RPMI7951 (cell line): ENCODE results near the gene IGSF6. TPM values are rescaled to one million over a fixed set of nuclear protein-coding genes. Genes with fewer than 3 reads are reported as not detected.
"Not testable (repeated sequence)": the region's sequence is repeated elsewhere in the genome, so short reads cannot be mapped to it uniquely, and the experiment has no call there.

ENCODE experiments used
- DNase-seq: peaks from one replicate; pipeline ENCODE4 v3.0.0-alpha.2; 2012; ENCODE audit warnings: low read depth
- total RNA-seq: library from RNA; depleted of rRNA; stranded (reverse); fragments of >200 nt; shearing (Covaris generic); gene quantifications from 2 replicates; pipeline ENCODE4 v1.2.3, GENCODE V29; 2014; rRNA removed

The IGSF6 gene, protein sequence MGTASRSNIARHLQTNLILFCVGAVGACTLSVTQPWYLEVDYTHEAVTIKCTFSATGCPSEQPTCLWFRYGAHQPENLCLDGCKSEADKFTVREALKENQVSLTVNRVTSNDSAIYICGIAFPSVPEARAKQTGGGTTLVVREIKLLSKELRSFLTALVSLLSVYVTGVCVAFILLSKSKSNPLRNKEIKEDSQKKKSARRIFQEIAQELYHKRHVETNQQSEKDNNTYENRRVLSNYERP
- total RNA-seq, result not detected in 2 replicates

DNA sequence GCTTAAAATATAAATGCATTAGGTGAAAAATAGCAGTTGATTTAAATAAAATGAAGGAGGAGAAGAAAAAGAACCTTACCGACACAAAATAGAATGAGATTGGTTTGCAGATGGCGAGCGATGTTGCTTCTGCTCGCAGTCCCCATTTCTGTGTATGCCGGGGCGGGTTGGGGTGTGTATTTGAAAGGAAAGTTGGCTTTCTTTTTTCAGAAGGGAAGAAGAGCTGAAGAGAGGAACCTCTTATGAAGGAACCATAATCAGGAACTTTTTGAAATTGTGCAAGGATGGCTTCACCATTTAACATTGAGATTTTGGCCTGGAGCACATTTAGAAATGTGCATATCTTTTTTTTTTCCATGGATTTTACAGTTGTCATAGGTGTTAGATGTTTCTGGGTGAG is at the start of gene IGSF6:
Gene IGSF6, minus strand, starts transcription at position 156 of the 400 bp plus-strand sequence. Its CDS starts 10 bp downstream, at position 146.
- DNase-seq, result no peak

DNA sequence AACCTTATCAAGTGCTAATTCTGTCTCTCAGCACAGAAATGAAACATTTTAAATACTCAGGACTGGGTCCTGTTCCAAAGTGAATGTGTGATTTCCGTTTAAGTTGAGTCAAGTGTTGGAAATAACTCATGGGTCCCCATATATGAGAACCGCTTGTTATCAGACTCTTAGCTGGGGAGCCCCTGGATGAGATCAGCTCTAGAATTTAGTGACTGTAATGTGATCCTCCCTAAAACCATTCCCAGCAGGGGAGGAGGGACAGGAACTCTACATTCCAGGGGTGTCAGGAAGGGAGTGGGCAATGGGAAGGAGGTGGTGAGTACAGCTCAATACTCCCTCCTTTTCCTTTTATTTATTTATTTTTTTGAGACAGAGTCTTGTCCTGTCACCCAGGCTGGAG is 48.9 kb upstream of the IGSF6 start:
- no peak for DNase-seq

DNA sequence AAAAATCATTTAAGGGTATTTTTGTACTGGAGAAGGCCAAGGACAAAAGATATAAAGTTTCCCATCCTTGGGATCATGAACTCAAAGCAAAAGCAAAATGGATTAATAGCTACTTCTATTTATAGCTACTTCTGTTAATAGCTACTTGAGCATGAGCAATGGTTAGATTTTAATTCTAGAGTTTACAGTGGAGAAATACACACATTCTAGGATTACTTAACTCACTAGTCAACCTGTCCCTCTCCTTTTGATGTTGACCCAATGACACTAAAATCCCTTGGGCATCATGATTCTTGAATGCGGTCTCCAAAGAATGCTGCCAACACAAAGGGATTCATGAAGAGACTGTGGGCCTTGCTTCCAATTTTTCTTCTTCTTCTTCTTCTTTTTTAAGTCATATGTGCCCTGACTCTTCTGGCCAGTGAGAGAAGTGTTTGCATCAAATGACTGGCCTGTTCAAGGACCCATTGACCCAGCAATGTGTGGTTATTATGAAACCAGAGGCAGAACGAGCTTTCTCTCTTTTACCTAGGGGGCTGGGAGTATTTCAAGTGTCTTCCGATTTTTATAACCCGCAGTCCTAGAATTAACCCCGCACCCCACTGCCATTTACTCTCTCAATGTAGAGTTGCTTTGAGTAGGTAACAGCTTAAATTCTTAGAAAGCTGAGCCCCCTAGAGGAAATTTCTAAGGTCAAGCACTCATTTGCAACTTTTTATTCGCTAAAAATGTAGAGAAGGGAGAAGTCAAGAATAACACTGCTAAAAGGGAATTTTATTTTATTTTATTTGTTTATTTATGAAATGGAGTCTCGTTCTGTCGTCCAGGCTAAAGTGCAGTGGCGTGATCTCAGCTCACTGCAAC is 46.0 kb upstream of the IGSF6 start:
- DNase-seq, result no peak

DNA sequence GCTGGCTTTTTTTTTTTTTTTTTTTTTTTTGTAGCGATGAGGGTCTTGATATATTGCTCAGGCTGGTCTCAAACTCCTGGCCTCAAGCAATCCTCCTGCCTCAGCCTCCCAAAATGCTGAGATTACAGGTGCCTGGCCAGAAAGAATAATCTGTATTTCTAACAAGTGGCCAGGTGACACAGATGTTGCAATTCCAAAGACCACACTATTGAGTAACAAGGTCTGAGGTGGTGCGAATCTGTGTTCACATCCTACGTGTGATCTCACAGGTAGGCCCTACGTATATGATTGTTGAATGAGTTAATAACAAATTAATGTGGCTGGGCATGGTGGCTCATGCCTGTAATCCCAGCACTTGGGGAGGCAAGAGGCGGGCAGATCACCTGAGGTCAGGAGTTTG is 44.6 kb upstream of the IGSF6 start:
- no peak for DNase-seq

DNA sequence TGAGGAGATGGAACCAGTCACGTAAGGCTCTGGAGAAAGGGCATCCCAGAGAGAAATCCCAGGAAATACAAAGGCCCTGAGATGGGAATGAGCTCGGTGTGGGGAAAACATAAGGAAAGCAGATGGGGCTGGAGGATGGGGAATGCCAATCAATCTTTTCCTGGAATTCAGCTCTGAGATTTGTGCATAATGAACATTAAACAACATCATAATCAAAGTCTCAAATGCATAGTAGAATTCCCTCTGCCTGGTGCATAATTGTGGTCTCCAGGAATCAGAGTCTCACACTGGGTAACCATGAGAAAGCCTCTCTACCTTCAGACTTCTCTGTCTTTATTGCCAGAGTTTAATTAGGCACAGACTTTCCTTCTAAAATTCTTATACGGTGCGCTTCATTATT is 42.2 kb upstream of the IGSF6 start:
- no peak for DNase-seq

DNA sequence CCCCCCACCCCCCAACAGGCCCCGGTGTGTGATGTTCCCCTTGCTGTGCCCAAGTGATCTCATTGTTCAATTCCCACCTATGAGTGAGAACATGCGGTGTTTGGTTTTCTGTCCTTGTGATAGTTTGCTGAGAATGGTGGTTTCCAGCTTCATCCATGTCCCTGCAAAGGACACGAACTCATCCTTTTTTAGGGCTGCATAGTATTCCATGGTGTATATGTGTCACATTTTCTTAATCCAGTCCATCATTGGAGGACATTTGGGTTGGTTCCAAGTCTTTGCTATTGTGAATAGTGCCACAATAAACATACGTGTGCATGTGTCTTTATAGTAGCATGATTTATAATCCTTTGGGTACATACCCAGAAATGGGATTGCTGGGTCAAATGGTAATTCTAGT is 38.6 kb upstream of the IGSF6 start:
- DNase-seq, result not testable (repeated sequence)

DNA sequence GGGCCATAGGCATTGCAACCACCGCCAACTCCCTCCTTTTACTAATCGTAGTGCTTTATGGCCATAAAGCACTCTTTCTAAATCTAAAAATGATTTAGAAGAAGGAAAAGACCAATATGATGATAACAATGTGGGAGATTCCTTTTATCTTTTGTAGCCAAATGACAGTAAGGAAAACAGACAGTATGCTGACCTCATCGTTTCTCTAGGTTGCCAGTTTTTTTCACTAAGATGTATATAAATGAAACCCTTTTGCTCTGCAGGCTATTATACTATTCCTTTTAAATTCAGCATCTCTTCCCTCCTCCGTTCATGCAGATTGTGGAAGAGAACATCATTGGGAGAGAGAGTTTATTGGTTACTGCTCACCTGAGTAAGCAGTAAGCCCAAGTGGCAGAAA is 36.7 kb upstream of the IGSF6 start:
- DNase-seq, result no peak

DNA sequence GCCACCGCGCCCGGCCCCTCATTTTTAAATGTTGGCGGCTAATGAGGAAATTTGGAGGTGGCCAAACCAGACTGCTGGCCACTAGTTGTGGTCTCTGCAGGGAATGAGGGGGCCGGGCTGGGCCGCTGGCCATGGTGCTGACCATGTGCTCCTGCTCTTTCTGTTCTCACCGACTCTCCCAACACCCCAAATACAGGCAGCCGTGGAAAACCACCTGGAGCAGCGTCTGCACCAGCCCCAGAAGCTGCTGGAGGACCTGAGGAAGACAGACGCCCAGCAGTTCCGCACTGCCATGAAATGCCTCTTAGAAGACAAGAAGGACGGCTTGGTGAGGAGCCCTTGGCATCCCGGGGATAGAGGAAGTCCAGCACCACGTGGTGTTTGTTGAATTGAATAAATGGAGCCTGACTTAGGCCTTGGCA is 32.6 kb upstream of the IGSF6 start:
- no peak for DNase-seq

DNA sequence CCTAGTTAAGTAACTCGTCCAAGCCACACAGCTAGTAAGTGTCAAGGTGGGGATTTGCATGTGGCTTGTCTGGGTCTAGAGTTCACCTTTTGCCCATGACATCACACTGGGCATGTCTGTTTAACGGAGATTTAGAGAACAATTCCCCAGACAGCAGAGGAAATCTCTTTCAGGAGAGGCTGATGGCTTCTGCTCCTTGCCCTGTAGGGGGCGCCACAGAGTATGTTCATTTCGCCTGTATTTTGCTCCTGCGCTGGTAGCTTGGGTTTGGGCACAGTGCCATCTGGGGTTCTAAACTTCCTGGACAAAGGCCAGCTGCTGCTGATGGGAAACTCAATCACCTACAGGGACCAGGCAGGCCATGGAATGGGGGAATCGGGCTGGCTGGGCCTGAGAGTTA is 31.8 kb upstream of the IGSF6 start:
- DNase-seq, result no peak

DNA sequence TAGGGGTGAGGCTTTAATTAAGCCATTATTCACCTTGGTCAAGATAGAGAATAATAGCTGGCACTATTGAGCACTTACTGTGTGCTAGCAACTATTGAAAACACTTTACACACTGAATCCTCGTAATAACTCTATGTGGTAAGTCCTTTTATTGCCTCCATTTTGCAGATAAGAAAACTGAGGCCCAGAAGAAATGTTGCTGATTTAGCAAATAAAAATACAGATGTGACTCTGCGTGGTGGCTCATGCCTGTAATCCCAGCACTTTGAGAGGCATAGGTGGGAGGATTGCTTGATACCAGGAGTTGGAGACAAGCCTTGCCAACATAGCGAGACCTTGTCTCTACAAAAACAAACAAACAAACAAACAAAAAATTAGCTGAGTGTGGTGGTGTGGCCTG is 30.8 kb upstream of the IGSF6 start:
- no peak for DNase-seq

DNA sequence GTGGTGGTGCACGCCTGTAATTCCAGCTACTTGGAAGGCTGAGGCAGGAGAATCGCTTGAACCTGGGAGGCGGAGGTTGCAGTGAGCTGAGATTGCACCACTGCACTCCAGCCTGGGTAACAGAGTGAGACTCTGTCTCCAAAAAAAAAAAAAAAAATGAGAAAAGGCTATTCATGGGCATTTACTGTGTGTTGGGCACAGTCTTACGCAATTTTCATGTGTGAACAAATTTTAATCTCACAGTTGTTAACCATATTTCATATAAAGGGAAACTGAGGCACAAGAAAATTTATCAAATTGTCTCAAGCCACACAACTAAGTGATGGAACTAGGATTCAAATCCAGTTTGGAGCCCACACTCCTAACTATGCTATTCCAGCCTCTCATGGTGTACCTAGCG is 28.3 kb upstream of the IGSF6 start:
- DNase-seq, result not testable (repeated sequence)

DNA sequence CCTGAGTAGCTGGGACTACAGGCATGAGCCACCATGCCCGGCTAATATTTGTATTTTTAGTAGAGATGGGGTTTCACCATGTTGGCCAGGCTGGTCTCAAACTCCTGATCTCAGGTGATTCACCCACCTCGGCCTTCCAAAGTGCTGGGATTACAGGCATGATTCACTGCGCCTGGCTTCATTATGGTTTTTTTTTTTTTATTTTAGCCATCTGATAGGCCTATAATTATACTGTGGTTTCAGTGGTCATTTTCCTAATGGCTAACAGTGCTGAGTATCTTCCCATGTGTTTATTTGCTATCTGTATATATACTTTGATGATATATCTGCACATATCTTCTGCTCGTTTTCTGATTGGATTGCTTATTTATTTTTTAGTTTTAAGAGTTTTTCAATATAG is 22.0 kb upstream of the IGSF6 start:
- peak; percentile 45 for DNase-seq

DNA sequence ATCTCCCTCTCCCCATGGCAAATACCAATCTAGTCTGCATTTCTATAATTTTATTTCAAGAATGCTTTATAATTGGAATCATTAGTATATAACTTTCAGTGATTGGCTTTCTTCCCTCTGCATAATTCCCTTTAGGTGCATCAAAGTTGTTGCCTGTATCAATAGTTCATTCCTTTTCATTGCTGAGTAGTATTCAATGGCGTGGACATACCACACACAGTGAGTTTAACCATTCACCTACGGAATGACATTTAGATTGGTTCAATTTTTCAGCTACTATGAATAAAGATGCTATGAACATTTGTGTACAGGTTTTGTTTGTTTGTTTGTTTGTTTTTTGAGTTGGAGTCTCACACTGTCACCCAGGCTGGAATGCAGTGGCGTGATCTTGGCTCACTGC is 21.1 kb upstream of the IGSF6 start:
- DNase-seq, result no peak

DNA sequence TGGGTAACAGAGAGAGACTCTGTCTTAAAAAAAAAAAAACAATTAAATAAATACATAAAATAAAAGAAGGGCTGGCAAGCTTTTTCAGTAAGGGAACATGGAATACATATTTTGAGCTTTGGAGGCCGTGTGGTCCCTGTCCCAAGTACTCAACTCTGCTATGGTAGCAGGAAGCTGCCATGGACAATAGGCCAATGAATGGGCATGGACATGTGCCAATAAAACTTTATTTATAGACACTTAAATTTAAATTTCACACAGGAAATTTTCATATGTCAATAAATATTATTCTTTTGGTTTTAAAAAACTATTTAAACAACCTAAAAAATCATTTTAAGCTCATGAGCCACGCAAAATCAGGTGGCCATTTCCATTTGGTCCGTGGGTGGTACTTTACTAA is 15.2 kb upstream of the IGSF6 start:
- no peak for DNase-seq

DNA sequence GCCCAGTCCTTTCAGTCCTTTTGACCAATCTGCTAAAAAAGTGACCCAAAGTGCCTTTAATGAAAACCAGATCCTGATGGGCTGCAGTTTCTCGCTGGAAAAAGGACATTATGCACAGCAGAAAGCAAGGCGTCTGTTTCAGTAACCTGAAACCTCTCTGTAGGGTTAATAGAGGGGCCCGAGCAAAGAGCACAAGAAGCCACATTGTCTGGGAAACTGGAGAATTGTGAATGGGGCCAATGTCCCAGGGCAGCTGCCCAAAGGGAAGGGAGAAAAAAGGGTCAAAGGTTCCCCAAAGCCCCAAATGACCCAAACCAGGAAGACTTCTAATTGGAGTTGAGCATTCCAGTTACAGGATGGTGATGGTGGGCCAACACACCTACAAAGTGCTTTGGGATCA is 14.4 kb upstream of the IGSF6 start:
- DNase-seq, result peak; percentile 18

DNA sequence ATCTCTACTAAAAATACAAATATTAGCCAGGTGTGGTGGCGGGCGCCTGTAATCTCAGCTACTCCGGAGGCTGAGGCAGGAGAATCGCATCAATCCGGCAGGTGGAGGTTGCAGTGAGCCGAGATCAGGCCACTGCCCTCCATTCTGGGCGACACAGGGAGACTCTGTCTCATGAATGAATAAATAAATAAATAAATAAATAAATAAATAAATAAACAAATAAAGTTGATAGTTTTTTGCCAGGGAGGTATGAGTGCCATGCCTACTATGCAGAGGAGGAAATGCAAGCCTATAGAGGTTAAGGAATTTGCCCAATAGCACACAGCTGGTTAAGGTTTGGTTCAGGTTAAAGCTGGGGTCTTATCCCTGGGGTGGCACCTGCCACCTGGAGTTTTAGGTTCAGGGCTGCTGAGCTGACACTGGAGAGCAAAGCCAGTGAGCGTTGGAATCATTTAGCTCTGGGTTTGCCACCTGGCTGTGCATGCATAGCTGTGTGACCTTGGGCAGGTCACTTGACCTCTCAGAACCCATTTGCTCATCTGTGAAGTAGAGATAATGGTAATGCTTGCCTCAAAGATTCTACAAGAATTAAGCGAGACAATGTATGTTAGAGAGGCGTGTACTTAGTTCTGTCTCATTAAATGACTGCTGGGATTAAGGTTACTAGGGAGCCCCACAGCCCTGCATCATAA is 12.5 kb upstream of the IGSF6 start:
- no peak for DNase-seq

DNA sequence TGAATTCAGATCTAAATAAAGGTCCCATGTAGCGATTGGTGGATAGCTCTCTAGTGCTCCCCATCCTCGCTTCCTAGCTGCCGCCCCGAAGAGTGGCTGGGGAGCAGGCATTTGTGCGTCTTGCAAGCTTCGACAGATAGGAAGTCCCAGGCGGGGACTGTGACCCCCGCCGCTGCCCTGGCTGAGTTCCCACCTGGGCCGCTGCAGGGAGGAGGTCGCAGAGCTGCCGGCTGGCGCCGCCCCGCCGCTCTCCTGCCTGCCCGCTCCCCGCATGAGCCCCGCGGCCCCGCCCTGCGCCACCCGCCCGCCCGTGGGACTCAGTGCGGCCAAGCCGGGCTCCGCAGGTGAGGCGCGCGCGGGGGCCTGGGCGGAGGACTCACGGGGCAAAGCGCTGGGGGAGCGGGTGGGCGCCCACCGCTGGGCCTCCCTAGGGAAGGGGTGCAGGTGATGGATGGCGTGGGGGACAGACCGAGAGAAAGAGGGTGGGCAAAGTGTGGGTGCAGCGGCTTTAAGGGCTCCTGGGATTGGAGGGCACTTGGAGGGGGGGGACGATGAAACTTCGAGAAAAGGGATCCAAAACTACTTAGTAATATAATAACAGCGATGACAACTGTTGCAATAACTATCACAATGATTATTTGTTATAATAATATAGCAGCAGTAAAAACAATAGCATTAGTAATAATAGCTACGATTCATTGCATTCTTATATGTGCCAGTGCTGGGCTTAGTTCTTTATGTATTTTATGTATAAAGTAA is 11.7 kb upstream of the IGSF6 start, which contains the start of gene OTOA:
Gene OTOA, plus strand, starts transcription at position 80 of the 759 bp plus-strand sequence. CDS start 14,547 bp downstream, outside the sequence.
- DNase-seq, result no peak

DNA sequence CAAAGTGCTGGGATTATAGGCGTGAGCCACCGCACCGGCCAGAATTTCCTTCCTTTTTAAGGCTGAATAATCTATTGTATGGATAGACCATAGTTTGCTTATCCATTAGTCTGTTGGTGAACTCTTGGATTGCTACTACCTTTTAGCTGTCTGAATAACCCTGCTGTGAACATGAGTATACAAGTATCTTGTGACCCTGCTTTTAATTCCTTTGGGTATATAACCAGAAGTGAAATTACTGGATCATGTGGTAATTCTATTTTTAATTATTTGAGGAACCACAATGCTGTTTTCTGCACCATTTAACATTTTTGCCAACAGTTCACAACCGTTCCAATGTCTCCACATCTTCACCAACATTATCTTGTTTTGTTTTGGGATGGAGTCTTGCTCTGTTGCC is 6.7 kb upstream of the IGSF6 start:
- DNase-seq, result no peak

DNA sequence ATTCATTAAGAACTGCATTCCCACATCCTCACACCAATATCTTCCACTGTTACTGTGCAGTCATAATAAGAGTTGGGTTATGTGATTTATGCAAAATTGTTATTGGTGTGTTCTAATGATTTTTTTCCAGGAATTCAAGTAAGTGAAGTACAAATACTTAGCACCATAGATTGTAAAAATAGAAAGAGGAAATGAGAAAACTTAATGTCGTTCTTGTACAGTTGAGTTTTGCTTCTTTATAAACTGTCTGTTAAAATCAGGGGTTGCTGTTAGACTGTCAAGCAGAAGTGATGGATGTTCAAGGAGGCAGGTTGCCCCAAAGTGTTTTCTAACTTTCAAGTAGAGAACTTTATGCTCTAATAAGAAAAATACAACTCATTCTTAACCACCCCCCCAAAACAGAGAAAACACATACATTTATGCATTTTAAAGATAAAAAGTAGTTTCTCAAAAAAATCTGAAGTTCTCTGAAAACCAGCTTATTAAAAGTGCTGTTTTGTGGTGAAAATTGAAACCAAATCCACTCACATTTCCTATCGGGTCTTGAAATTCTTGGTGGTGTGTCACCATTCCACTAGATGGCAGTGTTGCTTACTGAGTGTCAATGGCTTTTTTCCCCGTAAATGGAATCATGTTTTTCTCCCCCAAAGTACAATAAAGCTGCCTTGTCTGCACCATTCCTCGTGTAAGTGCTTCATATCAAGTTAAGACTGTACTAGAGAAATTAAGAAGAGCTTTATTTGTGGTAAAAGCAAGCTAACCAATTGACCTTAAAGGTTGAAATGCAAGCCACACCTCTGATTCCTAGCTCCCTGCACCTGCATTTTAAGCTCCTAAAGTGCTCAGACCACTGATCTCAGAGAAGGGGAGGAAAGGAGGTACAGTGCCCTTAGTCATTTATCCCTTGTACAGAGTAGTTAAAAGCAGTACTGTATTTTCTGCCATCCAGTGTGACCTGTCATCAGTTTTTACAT is 4.7 kb upstream of the IGSF6 start:
- peak; percentile 53 for DNase-seq

DNA sequence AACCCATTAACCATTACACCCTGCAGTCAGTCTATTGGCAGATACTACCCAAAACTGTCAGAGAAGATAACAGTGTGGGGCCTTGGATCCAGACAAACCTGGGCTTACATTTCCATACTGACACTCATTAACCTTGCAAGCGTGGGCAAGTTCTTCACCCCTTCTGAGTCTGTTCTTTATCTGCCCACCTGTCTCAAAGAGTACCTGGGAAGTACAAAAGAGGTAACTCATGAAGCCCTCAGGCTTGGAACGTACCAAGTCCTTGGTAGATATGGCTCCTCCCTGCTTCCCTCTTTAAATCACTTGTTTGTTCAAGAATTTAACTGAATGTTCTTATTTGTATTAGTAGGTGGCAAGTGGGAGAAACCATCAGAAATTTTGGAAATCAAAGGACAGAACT is 2.5 kb upstream of the IGSF6 start:
- no peak for DNase-seq

DNA sequence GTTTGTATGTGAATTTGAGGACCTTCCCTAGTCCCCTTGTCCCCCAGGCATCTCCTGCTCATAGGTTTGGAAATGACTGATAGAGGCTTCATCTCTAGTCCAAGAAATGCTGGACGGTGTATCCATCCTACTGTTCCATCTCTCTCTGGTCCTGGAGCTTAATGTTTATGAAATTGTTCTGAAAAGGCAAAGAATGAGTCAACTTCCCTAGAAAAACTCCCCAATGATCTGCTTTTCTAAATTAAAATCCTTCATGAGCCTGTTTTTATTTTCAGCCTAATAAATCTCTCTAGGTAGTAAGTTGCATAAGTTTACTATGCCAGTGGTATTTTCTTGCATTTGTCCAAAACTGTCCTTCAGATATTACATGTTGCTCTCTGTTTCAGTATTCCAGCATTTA is 2.1 kb upstream of the IGSF6 start:
- no peak for DNase-seq
